ENCODE results near the gene GLB1L2.

DNA sequence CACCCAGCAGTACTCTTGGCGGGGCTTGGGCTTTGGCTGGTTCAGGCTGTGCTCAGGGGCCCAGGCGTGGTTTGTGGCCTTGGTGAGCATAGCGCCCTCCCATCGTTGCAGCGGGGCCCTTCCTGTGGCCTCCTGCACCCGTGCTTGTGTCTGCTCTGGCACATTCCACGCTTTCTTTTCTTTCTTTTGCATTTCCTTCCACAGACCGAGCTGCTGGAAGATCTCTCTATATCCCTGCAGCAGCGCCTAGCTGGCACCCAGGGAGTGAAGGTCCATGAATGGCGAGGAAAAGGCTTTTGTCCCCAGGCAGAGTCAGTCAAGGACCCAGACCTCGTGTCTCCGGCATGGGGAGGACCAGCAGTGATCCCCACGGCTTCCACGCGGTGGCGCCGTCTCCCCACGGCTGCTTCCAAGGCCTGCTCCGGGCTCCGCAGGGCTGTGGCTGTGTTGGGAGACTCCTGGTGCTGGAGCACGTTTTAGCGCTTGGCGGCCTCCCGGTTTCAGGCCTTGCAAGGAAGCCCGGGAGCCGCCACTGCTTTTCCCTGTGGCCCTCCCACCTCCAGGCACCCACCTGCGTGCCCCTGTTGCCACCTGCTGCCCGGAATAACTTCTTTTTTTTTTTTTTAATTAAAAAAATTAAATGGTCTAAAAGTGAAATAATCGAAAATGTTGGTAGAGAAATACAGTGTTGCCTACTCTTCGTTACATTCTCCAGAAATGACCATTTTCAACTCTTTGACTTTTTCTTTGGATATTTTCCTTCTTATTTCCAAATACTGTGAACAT lies 28.5 kb downstream of the GLB1L2 start:
- TF ChIP-seq RAD21 (IDR thresholded peaks at IDR 0.05; ENCODE audit: low read depth) (peak; percentile 95), REST (IDR thresholded peaks at IDR 0.05; ENCODE audit: low read depth) (no peak)
- TF ChIP-seq, protein P1, sequence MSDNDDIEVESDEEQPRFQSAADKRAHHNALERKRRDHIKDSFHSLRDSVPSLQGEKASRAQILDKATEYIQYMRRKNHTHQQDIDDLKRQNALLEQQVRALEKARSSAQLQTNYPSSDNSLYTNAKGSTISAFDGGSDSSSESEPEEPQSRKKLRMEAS (IDR thresholded peaks at IDR 0.05), result peak; percentile 79

All from HCT116 (cell line).